ENCODE data around the gene SLC44A5.
"Not testable (repeated sequence)": the region's sequence is repeated elsewhere in the genome, so short reads cannot be mapped to it uniquely, and the experiment has no call there.

SLC44A5 gene

DNA sequence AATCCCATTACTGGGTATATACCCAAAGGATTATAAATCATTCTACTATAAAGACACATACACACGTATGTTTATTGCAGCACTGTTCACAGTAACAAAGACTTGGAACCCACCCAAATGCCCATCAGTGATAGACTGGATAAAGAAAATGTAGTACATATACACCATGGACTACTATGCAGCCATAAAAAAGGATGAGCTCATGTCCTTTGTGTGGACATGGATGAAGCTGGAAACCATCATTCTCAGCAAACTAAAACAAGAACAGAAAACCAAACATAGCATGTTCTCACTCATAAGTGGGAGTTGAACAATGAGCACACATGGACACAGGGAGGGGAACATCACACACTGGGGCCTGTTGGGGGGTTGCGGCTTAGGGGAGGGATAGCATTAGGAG lies 347.3 kb downstream of the SLC44A5 start:
- DNase-seq, result not testable (repeated sequence)

DNA sequence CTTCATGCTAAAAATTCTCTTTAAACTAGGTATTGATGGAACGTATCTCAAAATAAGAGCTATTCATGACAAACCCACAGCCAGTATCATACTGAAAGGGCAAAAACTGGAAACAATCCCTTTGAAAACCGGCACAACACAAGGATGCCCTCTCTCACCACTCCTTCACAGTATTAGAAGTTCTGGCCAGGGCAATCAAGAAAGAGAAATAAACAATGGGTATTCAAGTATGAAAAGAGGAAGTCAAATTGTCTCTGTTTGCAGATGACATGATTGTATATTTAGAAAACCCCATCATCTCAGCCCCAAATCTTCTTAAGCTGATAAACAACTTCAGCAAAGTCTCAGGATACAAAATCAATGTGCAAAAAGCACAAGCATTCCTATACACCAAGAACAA lies 349.0 kb downstream of the SLC44A5 start:
- DNase-seq, result not testable (repeated sequence)

DNA sequence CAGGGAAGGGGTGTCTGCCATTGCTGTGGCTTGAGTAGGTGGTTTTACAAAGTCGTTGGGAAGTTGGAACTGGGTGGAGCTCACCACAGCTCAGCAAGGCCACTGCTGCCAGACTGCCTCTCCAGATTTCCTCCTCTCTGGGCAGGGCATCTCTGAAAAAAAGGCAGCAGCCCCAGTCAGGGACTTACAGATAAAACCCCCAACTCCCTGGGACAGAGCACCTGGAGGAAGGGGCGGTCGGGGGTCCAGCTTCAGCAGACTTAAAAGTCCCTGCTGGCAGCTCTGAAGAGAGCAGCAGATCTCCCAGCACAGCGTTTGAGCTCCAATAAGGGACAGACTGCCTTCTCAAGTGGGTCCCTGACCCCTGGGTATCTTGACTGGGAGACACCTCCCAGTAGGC lies 352.6 kb downstream of the SLC44A5 start:
- DNase-seq, result no peak

DNA sequence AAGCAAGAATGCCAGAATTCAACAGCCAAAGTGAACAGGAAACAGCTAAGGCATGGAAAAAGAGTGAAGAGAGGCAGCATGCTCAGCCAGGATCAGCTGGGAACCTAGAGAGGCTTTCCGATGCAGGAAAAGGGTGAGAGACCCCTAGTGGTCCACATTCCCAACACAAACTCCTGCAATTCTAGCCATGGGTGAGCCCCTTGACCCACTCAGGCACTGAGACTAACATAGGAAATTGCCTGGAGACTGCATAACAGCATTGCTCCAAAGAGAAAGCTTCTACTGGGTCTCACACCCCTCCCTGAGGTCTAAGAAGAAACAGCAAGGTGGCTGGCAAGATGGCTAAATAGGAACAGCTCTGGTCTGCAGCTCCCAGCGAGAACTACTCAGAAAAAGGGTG lies 353.5 kb downstream of the SLC44A5 start:
- DNase-seq, result no peak

DNA sequence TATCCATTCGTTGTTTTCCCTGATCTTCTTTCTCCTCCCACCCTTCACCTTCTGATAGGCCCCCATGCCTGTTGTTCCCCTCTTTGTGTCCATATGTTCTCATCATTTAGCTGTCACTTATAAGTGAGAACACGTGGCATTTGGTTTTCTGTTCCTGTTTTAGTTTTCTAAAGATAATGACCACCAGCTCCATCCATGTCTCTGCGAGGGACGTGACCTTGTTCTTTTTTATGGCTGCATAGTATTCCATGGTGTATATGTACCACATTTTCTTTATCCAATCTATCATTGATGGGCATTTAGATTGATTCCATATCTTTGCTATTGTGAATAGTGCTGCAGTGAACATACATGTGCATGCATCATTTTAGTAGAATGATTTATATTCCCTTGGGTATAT lies 360.8 kb downstream of the SLC44A5 start:
- not testable (repeated sequence) for DNase-seq

DNA sequence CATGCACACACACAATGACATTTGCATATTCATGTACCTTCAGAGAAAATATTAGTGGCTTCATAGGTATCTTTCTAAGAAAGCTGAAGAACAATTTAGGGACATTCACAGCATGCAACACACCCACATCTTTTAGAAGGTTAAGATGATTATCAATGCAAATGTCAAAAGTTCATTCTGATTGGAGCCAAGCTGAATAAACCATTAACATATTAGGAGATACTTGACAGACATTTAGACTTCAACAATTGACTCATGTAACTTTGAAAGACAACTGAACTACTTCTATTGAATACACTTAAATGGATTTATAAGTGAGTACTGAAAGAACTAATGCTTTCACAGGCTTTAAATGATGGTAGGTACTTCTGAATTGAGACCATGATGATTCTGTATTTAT lies 365.7 kb downstream of the SLC44A5 start:
- DNase-seq, result no peak

DNA sequence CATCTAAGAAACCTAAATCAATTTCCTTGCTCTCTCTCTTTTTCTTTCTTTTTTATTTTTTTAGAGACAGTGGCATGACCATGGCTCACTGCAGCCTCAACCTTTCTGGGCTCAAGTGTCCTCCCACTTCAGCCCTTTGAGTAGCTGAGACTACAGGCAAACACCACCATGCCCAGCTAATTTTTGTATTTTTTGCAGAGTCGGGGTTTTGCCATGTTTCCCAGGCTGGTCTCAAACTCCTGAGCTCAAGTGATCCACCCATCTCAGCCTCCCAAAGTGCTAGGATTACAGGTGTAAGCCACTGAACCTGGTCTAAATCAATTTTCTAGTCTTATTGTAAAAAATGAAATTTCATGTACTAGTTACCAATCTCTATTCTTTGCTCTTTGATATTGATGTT lies 367.8 kb downstream of the SLC44A5 start:
- no peak for DNase-seq

DNA sequence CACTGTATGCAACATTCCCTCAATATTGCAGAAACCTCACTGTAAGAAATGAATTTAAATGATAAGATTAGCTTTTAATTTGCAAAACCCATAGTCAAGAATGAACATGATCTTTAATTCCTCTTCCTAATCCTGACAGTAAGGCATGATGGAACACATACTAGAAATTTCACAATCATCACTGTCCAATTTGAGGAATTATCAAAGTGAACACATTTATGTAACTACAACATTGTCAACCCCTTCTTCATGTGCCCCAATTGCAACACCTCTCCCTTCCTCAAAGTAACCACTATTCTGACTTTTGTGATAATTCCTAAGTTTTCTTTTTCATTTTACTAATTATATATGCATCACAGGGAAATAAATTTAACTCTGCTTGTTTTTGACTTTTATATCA lies 373.6 kb downstream of the SLC44A5 start:
- DNase-seq, result peak; percentile 1

DNA sequence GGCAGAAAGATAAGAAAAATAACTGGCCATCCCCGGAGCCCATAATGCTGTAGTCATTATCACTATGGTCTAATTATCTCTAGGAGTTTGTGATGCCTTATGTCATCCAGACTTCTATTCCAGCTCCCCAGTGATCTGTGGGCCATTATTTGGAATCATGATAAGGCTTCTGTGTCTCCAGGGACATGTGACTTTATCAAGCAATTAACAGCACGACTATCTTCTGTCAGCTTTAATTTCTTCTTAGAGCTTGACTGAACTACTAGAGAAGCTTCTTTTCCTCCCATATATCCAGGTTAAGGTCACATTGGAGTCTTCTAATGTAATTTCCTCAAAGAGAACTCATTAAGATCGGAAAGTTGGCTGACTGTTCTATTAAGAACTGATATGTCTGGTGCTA lies 376.4 kb downstream of the SLC44A5 start:
- no peak for DNase-seq

DNA sequence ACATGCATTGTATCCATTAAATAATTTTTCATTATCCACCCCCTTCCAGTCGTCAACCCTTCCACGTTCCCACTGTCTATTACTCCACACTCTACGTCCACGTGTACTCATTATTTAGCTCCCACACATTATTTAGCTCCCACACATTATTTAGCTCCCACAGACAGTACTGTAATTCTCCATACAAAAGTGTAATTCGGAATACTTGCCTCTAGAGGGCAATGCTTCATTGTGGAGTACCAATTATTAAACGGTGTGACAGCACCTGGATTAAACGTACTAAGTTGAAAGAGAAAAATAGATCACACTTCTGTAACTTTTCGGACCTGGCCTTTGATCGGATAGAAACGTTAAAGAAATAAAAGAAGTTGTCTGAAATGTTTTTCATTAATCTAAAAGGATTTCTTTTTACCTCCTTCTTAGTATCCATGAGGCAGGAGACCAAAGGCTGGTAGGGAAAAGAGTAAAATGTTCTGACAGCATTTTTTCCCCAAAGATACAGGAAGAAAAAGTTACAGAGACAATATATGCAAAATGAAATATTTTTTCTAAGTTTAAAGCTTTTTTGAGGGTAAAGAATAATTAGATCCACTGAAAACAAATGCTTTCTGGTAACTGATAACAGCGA lies 377.5 kb downstream of the SLC44A5 start:
- DNase-seq, result peak; percentile 54

DNA sequence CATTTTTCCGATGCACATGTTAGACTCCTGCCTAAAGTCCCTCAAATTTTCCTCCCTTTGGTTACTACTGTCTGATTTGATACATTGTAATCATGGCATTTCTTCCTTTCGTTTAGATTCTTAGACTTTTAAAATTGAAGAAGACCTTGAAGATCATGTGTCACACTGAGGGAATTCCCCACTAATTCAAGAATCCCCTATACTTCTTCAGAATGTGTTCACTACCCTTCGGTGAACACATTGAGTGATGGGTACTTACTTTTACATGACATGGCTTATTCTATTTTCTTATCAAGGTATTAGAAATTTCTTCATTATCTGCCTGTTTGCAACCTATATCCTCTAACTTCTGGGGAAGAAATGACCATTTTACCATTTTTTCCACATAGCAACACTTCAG lies 390.8 kb downstream of the SLC44A5 start:
- DNase-seq, result no peak

DNA sequence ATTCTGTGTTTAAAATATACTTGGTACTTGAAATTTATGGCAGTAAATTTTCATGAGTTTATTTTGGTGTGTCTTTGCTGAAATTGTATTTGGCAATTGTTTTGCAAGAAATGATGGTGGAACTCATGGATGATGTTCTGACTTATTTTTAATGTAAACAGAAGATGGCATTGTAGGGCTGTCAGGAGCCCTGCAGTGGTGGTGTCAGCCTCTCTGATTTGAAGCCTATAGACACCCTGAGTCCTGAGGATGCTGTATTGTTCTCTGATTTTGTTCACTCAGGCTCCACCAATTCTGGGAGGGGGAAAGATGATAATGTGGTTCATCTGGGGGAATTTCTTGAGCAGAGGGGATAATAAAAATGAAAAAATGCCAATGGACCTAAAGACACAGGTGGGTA lies 396.9 kb downstream of the SLC44A5 start:
- DNase-seq, result no peak

DNA sequence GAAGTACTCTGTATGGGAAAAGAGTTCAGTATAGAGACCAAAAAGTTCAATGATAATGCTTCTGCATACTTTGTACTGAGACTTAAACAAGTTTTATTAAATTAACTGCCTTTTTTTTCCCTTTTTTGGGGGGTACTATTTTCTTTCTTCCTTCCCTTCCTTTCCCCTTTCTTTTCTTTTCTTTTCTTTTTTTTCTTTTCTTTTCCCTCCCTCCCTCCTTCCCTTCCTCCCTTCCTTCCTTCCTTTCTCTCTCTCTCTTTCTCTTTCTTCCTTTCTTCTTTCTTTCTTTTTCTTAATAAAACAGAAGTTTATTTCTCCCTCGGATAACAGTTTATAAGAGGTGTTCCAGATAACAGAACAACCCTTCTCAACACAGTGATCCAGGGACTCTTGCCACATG lies 399.3 kb downstream of the SLC44A5 start:
- no peak for DNase-seq

DNA sequence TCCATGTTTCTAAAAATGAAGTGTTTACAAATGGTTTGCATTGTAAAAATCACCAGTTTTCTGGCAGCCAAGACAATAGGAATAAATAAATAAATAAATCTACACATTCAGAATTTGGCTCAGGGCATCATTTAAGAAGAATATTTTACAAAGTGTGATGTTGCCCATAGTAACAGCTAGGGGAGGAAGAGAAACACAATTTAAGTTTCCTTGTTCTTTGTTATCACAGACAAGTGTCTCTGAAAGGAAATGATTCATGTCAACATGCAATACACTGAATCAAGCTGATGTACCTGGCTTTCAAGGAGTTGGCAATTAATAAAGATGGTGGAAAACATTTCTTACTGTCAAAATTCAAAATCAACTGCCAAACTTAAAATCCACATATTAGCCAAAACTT lies 402.1 kb downstream of the SLC44A5 start:
- no peak for DNase-seq

DNA sequence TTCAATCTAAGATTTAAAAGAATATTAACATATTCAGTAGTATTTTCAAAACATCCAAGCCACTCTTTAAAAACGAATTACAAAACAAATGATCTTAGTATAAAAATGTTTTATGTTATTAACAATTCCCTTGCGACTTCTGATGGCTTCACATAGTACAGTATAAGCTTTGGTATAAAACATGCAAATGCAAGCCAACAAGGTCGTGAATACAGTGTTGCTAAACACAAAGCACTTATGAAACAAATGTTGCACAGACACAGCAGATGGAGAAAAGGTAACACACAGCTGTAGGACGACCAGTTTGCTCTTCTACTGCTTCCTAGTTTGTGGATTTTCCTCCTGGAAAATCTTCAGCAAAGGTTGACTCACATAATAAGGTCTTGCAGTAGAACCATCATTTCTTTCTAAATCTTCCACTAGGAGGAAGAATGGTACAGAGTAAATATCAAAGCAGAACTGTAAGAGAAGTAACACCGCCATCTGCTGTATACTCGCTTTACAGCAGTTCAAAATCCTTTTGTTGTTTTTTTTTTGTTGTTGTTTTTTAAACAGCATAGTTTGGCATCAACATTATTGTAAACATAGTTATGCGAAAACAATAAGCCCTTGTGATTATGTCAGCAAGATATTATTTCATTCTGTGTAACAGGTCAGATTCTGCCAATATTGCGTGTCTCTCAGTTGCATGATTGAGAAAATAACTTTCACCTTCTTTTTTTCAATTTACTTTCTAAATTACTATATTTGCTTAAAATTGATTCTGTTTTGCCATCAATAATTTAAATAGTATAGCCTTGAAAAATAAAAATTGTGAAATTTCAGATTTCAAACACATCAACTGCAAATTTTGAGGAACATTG lies 407.3 kb downstream of the SLC44A5 start:
- peak; percentile 64 for DNase-seq

DNA sequence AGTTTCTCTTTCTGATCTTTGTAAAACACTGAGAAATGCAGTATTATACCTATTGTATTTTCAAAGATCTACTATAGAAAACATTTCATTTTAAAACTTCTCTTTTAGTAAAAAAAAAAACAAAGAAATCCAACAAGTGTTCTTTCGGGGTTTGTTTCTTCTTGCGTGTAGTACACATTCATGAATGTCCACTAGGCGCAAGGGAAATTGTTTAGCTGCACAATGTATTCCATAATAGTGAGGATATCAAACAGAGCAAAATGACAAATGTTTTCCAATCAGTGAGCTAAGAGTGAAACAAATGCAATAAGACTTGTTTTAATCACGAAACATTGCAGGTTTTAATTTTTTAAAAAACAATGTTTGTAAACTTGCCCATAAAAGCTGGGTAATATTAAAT lies 408.2 kb downstream of the SLC44A5 start:
- no peak for DNase-seq

DNA sequence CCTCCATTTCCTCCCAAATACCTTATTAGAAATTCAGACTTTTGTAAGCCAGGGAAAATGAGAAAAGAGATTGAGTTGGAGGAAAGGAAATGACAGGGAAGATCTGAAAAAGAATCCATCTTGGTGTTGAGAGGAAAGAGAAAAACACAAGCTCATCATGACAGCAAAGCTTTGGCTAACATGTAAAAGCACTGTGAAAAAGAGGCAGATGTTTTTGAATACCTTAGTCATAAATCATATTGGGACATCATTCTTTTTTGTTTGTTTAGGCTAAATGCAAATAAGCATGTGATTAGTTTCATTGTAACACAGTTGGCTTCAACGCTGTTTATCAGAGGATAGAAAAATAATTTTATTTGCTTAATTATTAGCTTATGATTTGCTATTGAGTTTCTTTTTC lies 412.2 kb downstream of the SLC44A5 start:
- DNase-seq, result no peak

DNA sequence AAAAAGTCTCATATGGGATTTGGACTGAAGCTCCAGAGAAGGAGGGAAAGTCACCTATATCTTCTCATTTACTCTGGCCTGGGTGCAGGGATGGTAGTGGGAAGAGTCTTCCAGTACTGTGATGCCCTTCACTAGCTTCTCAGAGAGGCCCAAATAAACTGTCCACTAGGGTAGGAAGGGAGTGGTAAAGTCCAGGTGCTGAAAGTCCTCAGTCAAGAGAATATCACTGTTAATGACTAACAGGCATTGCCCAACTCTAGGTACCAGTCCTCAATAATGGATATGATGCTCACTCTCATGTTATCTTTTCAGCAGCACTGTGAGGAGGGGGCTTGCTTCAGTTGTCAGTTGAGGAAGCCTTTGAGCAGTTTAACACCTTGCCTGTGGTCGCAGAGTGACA lies 412.8 kb downstream of the SLC44A5 start:
- DNase-seq, result no peak

DNA sequence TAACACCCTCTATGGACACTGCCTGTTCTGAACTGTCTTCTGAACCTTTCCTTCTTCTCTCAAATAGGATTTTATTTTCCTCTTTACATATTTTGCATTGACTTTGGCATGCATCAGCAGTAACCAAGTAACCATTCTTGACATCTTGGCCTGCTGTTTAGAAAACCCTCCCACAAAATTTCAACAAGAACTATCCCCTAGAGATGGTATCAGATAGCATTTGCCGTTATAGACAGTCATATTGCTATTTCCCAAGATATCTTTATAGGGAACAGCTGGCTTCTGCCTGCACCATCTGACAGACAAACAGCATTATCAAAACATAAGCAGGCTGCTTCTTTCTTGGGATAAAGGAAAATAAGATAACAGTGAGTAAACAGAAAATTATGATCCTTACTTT lies 422.0 kb downstream of the SLC44A5 start:
- DNase-seq, result no peak

DNA sequence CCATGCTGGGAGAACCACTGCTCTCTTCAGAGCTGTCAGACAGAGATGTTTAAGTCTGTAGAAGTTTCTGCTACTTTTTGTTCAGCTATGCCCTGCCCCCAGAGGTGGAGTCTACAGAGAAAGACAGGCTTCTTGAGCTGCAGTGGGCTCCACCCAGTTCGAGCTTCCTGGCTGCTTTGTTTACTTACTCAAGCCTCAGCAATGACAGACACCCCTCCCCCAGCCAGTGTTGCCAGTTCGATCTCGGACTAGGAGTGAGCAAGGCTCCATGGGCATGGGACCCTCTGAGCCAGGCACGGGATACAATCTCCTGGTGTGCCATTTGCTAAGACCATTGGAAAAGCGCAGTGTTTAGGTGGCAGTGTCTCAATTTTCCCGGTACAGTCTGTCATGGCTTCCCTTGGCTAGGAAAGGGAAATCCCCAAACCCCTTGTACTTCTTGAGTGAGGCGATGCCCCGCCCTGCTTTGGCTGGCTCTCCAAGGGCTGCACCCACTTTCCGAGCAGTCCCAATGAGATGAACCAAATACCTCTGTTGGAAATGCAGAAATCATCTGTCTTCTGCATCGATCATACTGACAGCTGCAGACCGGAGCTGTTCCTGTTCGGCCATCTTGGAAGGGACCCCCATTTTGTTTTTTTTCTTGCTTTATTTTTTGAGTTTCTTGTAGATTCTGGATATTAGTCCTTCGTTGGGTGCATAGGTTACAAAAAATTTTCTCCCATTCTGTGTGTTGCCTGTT lies 429.5 kb downstream of the SLC44A5 start:
- DNase-seq, result not testable (repeated sequence)

DNA sequence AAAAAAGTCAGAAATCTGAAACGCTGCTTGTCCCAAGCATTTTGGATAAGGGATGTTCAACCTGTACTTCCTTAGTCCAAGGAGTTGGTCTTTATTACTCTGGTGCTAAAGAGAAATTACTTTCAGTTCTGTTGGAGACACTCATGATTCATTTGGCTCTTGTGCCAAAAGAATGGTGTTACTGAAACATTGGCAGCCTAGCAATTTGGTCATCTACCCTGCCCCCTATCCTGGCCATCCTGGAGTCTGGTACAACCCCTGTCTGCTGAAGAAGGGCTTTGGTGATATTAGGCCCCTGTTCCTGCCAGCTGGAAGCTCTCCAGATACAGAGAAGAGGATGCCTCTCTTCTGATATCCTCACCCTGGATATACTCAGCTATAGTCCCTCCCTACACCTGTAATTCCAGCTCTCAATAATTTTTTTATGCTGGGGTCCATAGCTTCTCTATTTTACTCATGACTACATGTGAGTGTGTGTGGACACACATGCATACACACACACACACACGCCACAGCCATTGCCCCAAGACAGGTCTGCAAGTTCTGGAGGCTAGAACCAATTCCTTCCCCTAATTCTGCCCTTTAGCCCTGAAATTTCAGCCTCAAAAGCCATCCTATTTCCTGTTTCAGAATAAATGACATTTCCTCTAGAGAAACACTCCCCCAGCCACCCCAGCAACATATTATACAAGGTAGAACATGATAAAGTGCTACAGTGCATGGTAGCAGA lies 436.7 kb downstream of the SLC44A5 start:
- no peak for DNase-seq

DNA sequence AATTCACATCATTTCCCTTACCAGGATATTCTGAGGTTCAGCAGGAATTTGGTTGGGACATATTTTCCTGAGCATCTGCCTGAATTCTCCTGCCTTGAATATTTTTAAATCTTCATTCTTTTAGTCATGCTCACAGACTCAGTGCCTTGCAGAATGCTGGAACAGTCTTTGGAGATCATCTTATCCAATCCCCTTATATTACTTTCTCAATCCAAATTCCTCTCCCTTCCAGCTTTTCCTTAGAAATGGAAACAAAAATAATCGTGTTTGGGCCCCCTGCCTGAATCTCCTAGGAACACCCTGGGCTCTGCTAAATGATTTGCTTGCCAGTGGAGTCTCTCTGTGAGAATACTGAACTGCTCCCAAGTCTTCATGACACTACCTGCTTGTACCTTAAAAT lies 438.4 kb downstream of the SLC44A5 start:
- DNase-seq, result no peak

DNA sequence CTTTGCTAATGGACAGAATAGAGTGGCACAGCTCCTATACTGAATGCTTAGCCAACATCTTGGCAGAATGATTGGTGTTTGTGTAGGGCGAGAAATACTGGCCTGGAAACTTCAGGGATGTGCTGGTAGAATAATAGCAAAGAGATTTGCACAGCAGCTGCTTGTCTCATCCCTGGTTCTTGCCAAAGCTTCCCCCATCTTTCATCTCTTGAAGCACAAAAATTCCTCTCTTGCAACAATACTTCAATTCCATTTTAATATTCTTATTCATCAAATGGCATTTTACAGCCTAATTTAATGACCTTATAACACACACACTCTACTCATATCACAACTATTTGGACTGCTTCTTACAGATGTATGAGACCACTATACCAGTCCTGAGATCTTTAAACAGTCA lies 439.0 kb downstream of the SLC44A5 start:
- DNase-seq, result no peak
